Trophoblast cell (in vitro differentiated cells and primary cell): ENCODE measurements around the gene CCDC24.

Experiments
- DNase-seq, 2 donors: peaks; one replicate each; pipeline ENCODE4 v3.0.0-alpha.2; 2016
- H2AFZ ChIP-seq: 2 replicates; pipeline ENCODE4 v1.6.1; 2013; ENCODE audit warnings: low read length, moderate library complexity, mild to moderate bottlenecking; ENCODE audit not compliant: insufficient read depth, poor library complexity
- H2AK5ac ChIP-seq: 2 replicates; pipeline ENCODE4 v1.6.1; 2013; ENCODE audit warnings: mild to moderate bottlenecking, low read length
- H2BK120ac ChIP-seq: 2 replicates; pipeline ENCODE4 v1.6.1; 2013; ENCODE audit warnings: low read length, mild to moderate bottlenecking, moderate library complexity; ENCODE audit not compliant: insufficient read depth, poor library complexity
- H2BK12ac ChIP-seq: 2 replicates; pipeline ENCODE4 v1.6.1; 2013; ENCODE audit warnings: mild to moderate bottlenecking, low read length, moderate library complexity
- H2BK5ac ChIP-seq: 2 replicates; pipeline ENCODE4 v1.6.1; 2013; ENCODE audit warnings: low read length, low read depth, moderate library complexity, mild to moderate bottlenecking; ENCODE audit not compliant: poor library complexity
- H3K14ac ChIP-seq: 2 replicates; pipeline ENCODE4 v1.6.1; 2013; ENCODE audit warnings: mild to moderate bottlenecking, low read length
- H3K18ac ChIP-seq: 2 replicates; pipeline ENCODE4 v1.6.1; 2013; ENCODE audit warnings: mild to moderate bottlenecking, low read length
- H3K23ac ChIP-seq: 2 replicates; pipeline ENCODE4 v1.6.1; 2013; ENCODE audit warnings: low read length
- H3K27ac ChIP-seq: 2 replicates; pipeline ENCODE4 v1.5.1; 2013; ENCODE audit warnings: low read depth, mild to moderate bottlenecking, inconsistent platforms, low read length, moderate library complexity
- H3K27me3 ChIP-seq: 2 replicates; pipeline ENCODE4 v1.6.1; 2013; ENCODE audit warnings: inconsistent platforms, mild to moderate bottlenecking, low read length, moderate library complexity; ENCODE audit not compliant: insufficient read depth
- H3K36me3 ChIP-seq, 2 experiments: 1 replicate in 1 of 2; 2 replicates in 1 of 2; pipeline ENCODE4 v1.6.1; 2013; ENCODE audit warnings: low read length in 2 of 2, mild to moderate bottlenecking in 2 of 2, moderate library complexity in 1 of 2; ENCODE audit not compliant: insufficient read depth in 2 of 2, control insufficient read depth in 1 of 2
- H3K4ac ChIP-seq: 2 replicates; pipeline ENCODE4 v1.6.1; 2013; ENCODE audit warnings: low read depth, mild to moderate bottlenecking, low read length, moderate library complexity
- H3K4me1 ChIP-seq, 2 experiments: 1 replicate in 1 of 2; 2 replicates in 1 of 2; pipeline ENCODE4 v1.6.1; 2013; ENCODE audit warnings: low read length in 2 of 2, mild to moderate bottlenecking in 2 of 2, moderate library complexity in 1 of 2; ENCODE audit not compliant: insufficient read depth in 2 of 2, control insufficient read depth in 1 of 2
- H3K4me2 ChIP-seq: 2 replicates; pipeline ENCODE4 v1.6.1; 2013; ENCODE audit warnings: inconsistent platforms, mild to moderate bottlenecking, low read length, moderate library complexity
- H3K4me3 ChIP-seq: 2 replicates; pipeline ENCODE4 v1.5.1; 2013; ENCODE audit warnings: mild to moderate bottlenecking, low read depth, low read length, inconsistent platforms
- H3K79me1 ChIP-seq: one replicate; pipeline ENCODE4 v1.6.1; 2013; ENCODE audit warnings: low read length
- H3K79me2 ChIP-seq: 2 replicates; pipeline ENCODE4 v1.6.1; 2013; ENCODE audit warnings: low read length, mild to moderate bottlenecking; ENCODE audit not compliant: control insufficient read depth, insufficient read depth, poor library complexity
- H3K9ac ChIP-seq: 2 replicates; pipeline ENCODE4 v1.6.1; 2013; ENCODE audit warnings: mild to moderate bottlenecking, low read length
- H3K9me3 ChIP-seq: 2 replicates; pipeline ENCODE4 v1.6.1; 2013; ENCODE audit warnings: low read depth, mild to moderate bottlenecking, control low read depth, inconsistent platforms, low read length; ENCODE audit not compliant: insufficient read depth
- H4K12ac ChIP-seq: 2 replicates; pipeline ENCODE4 v1.6.1; 2013; ENCODE audit warnings: low read depth, mild to moderate bottlenecking, low read length, moderate library complexity
- H4K8ac ChIP-seq: 2 replicates; pipeline ENCODE4 v1.6.1; 2013; ENCODE audit warnings: low read depth, mild to moderate bottlenecking, low read length, moderate library complexity
- H4K91ac ChIP-seq: one replicate; pipeline ENCODE4 v1.6.1; 2013; ENCODE audit warnings: low read depth, mild to moderate bottlenecking, low read length, moderate library complexity
- WGBS: extraction: QIAGEN DNeasy Blood & Tissue Kit; methylation state at CpG from one replicate; pipeline ENCODE4 v1.1.7; 2013; ENCODE audit warnings: missing lambda C conversion rate; ENCODE audit not compliant: insufficient read length, insufficient coverage; ENCODE audit errors: extremely low coverage; 5-methylcytosine and 5-hydroxymethylcytosine counted together

CCDC24 gene

GRCh38 chr1:43991200-43991475 lies 261 bp upstream of the CCDC24 start:
- H4K8ac ChIP-seq, result peak overlapping the region; percentile 85
- no peak for DNase-seq
- H2BK5ac ChIP-seq, result peak overlapping the region; percentile 11
- H3K9me3 ChIP-seq, result peaks cover 3% of the 10 kb centered on the region
- no peak overlapping the region for H4K12ac ChIP-seq
- no peak overlapping the region for H3K23ac ChIP-seq
- H3K9ac ChIP-seq, result peak overlapping the region; percentile 60
- H4K91ac ChIP-seq, result peak overlapping the region; percentile 11
- WGBS, result no CpG with 5 or more reads among the region's 10 CpGs
- H3K36me3 ChIP-seq, result peaks cover 0 to 5% of the 10 kb centered on the region in 2 experiments
- peaks cover 9% of the 10 kb centered on the region for H3K79me1 ChIP-seq
- H3K4me3 ChIP-seq, result peak overlapping the region; percentile 86
- H3K4me2 ChIP-seq, result peak overlapping the region; percentile 90
- H2BK12ac ChIP-seq, result no peak overlapping the region
- no peak overlapping the region for H2AK5ac ChIP-seq
- H3K4me1 ChIP-seq, result peaks cover 7 to 9% of the 10 kb centered on the region in 2 experiments
- peak overlapping the region; percentile 3 for H3K27ac ChIP-seq
- H3K79me2 ChIP-seq, result peaks cover 2% of the 10 kb centered on the region
- no peak overlapping the region for H3K4ac ChIP-seq
- H3K27me3 ChIP-seq, result no peaks in the 10 kb centered on the region
- H2AFZ ChIP-seq, result peak overlapping the region; percentile 89
- peak overlapping the region; percentile 7 for H2BK120ac ChIP-seq
- peak overlapping the region; percentile 16 for H3K14ac ChIP-seq
- H3K18ac ChIP-seq, result no peak overlapping the region

GRCh38 chr1:43992232-43992995 lies 1.0 kb downstream of the CCDC24 start:
- H3K79me1 ChIP-seq, result peaks cover 9% of the 10 kb centered on the region

GRCh38 chr1:43993206-43993914 lies 2.0 kb downstream of the CCDC24 start:
- Histone ChIP-seq H3K79me2 (peaks cover 2% of the 10 kb centered on the region), H3K9ac (no peak overlapping the region), H4K91ac (no peak overlapping the region)

More at GRCh38 chr1:43992232-43992995, 1.0 kb downstream of the CCDC24 start:
- H3K4me3 ChIP-seq, result peak overlapping the region; percentile 86
- WGBS, result no CpG with 5 or more reads among the region's 11 CpGs
- H4K8ac ChIP-seq, result peak overlapping the region; percentile 5
- H4K12ac ChIP-seq, result no peak overlapping the region
- no peak overlapping the region for H2AK5ac ChIP-seq
- no peak overlapping the region for H3K14ac ChIP-seq
- H3K27ac ChIP-seq, result no peak overlapping the region
- peak overlapping the region; percentile 33 for H3K9ac ChIP-seq
- no peak overlapping the region for H3K4ac ChIP-seq
- H2AFZ ChIP-seq, result no peak overlapping the region
- no peak overlapping the region for H2BK5ac ChIP-seq
- H3K4me2 ChIP-seq, result peak overlapping the region; percentile 90
- H3K79me2 ChIP-seq, result peaks cover 2% of the 10 kb centered on the region
- no peak overlapping the region for H3K23ac ChIP-seq
- H3K27me3 ChIP-seq, result no peaks in the 10 kb centered on the region
- peaks cover 7 to 9% of the 10 kb centered on the region in 2 experiments for H3K4me1 ChIP-seq
- no peak overlapping the region for H4K91ac ChIP-seq
- no peak overlapping the region for H2BK12ac ChIP-seq
- no peak overlapping the region for H3K18ac ChIP-seq
- peak; percentile 86 to 88 for DNase-seq
- no peak overlapping the region for H2BK120ac ChIP-seq
- peaks cover 3% of the 10 kb centered on the region for H3K9me3 ChIP-seq
- no peaks in the 10 kb centered on the region for H3K36me3 ChIP-seq

DNA sequence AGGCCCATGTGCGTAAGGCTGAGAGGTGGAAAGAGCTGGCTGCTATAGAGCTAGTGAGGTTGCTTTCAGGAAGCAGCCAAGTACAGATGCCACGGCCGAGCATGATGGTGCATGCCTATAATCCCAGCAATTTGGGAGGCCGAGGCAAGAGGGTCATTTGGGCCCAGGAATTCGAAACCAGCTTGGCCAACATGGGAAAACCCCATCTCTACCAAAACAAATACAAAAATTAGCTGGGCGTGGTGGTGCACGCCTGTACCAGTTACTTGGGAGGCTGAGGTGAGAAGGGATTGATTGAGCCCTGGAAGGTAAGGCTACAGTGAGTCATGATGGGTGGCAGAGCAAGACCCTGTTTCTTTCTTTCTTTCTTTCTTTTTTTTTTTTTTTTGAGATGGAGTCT lies 2.7 kb downstream of the CCDC24 start:
- Histone ChIP-seq H2AK5ac (no peak overlapping the region), H4K12ac (no peak overlapping the region), H3K18ac (no peak overlapping the region), H3K23ac (no peak overlapping the region), H2BK5ac (no peak overlapping the region), H3K27ac (no peak overlapping the region), H3K4me2 (no peak overlapping the region), H3K36me3 (no peaks in the 10 kb centered on the region), H3K79me1 (peaks cover 9% of the 10 kb centered on the region), H3K9me3 (no peaks in the 10 kb centered on the region), H3K4ac (no peak overlapping the region), H3K9ac (no peak overlapping the region), H3K27me3 (no peaks in the 10 kb centered on the region), H2AFZ (no peak overlapping the region), H4K8ac (no peak overlapping the region), H2BK120ac (no peak overlapping the region), H4K91ac (no peak overlapping the region), H3K79me2 (peaks cover 2% of the 10 kb centered on the region), H2BK12ac (no peak overlapping the region), H3K4me3 (no peak overlapping the region), H3K4me1 (peaks cover 7 to 9% of the 10 kb centered on the region in 2 experiments), H3K14ac (no peak overlapping the region)
- WGBS, result no CpG with 5 or more reads among the region's 7 CpGs
- no peak for DNase-seq

More at GRCh38 chr1:43993206-43993914, 2.0 kb downstream of the CCDC24 start:
- Histone ChIP-seq H3K9me3 (no peaks in the 10 kb centered on the region), H4K12ac (no peak overlapping the region), H3K23ac (no peak overlapping the region), H3K27ac (no peak overlapping the region), H3K18ac (no peak overlapping the region), H4K8ac (no peak overlapping the region), H2AFZ (no peak overlapping the region), H3K4me3 (no peak overlapping the region), H2AK5ac (no peak overlapping the region), H3K36me3 (no peaks in the 10 kb centered on the region), H2BK120ac (no peak overlapping the region), H2BK5ac (no peak overlapping the region), H3K27me3 (no peaks in the 10 kb centered on the region), H3K4me2 (no peak overlapping the region), H3K4me1 (peaks cover 7 to 9% of the 10 kb centered on the region in 2 experiments), H3K4ac (no peak overlapping the region), H3K14ac (no peak overlapping the region), H2BK12ac (no peak overlapping the region), H3K79me1 (peaks cover 9% of the 10 kb centered on the region)
- WGBS, result no CpG with 5 or more reads among the region's 9 CpGs
- no peak for DNase-seq
